ENCODE measurements around the gene NPRL2. TPM values are rescaled to one million over a fixed set of nuclear protein-coding genes. Genes with fewer than 3 reads are reported as not detected.
A peak's percentile ranks its signal among the peaks of the same experiment; 100 is the strongest.

The NPRL2 gene
- total RNA-seq, 1 donor from 2014 or later = 11.0 TPM

GRCh38 chr3:50373146-50374051, 22.8 kb upstream of the NPRL2 start:
- ATAC-seq = no peak

- ATAC-seq = no peak
These were observed 21.8 kb upstream of the NPRL2 start for GRCh38 chr3:50372349-50372748.

GRCh38 chr3:50371133-50371685, 20.6 kb upstream of the NPRL2 start:
- ATAC-seq = no peak

GRCh38 chr3:50370594-50370993, 20.0 kb upstream of the NPRL2 start:
- no peak for ATAC-seq

GRCh38 chr3:50369012-50369670, 18.6 kb upstream of the NPRL2 start:
- no peak for ATAC-seq

- no peak for ATAC-seq
These were observed 15.3 kb upstream of the NPRL2 start for GRCh38 chr3:50365842-50366220.

- ATAC-seq = peak; percentile 87
These were observed 14.7 kb upstream of the NPRL2 start for GRCh38 chr3:50365080-50365841.

- peak; percentile 3 for ATAC-seq
These were observed 14.1 kb upstream of the NPRL2 start for GRCh38 chr3:50364573-50365079.

- no peak for ATAC-seq
These were observed 9.2 kb upstream of the NPRL2 start for GRCh38 chr3:50359760-50360110.

- peak; percentile 95 for ATAC-seq
These were observed 8.6 kb upstream of the NPRL2 start, which contains the start of gene TMEM115 for GRCh38 chr3:50358911-50359759. Gene TMEM115, minus strand, starts transcription at chr3:50359521. Its CDS starts 458 bp downstream, at chr3:50359063.

- peak; percentile 0 for ATAC-seq
These were observed 7.9 kb upstream of the NPRL2 start for GRCh38 chr3:50358355-50358910.

- no peak for ATAC-seq
These were observed 6.9 kb upstream of the NPRL2 start for GRCh38 chr3:50357481-50357880.

- ATAC-seq = no peak
These were observed 6.0 kb upstream of the NPRL2 start for GRCh38 chr3:50356553-50356952.

- ATAC-seq = no peak
These were observed 5.4 kb upstream of the NPRL2 start for GRCh38 chr3:50355829-50356552.

GRCh38 chr3:50354850-50355249, 4.3 kb upstream of the NPRL2 start:
- no peak for ATAC-seq

- ATAC-seq = no peak
These were observed 3.7 kb upstream of the NPRL2 start for GRCh38 chr3:50354186-50354764.

- no peak for ATAC-seq
These were observed 2.9 kb upstream of the NPRL2 start for GRCh38 chr3:50353245-50354004.

GRCh38 chr3:50352781-50353180, 2.2 kb upstream of the NPRL2 start:
- ATAC-seq = no peak

GRCh38 chr3:50351323-50351697, 735 bp upstream of the NPRL2 start:
- ATAC-seq = no peak

- ATAC-seq = no peak
These were observed 405 bp downstream of the NPRL2 start for GRCh38 chr3:50350213-50350526.
